Neuronal stem cell (in vitro differentiated cells): Measurements from ENCODE around the gene PCSK9.

Experiments used
- DNase-seq: peaks from one replicate; pipeline ENCODE4 v3.0.0-alpha.2; 2013; ENCODE audit warnings: low spot score
- H2AFZ ChIP-seq: one replicate; pipeline ENCODE4 v1.6.1; 2013; ENCODE audit warnings: mild to moderate bottlenecking, low read length, inconsistent platforms
- H2AK5ac ChIP-seq: 2 replicates; pipeline ENCODE4 v1.6.1; 2013; ENCODE audit warnings: low read depth, mild to moderate bottlenecking, inconsistent platforms, low read length, moderate library complexity, mixed read lengths
- H2BK120ac ChIP-seq: 2 replicates; pipeline ENCODE4 v1.6.1; 2013; ENCODE audit warnings: low read depth, mild to moderate bottlenecking, inconsistent platforms, low read length, moderate library complexity, mixed read lengths
- H2BK12ac ChIP-seq: one replicate; pipeline ENCODE4 v1.6.1; 2013; ENCODE audit warnings: low read length, inconsistent platforms
- H2BK15ac ChIP-seq: 2 replicates; pipeline ENCODE4 v1.6.1; 2013; ENCODE audit warnings: mild to moderate bottlenecking, low read length, inconsistent platforms, mixed read lengths
- H2BK5ac ChIP-seq: one replicate; pipeline ENCODE4 v1.6.1; 2013; ENCODE audit warnings: inconsistent platforms, mild to moderate bottlenecking, low read length, moderate library complexity
- H3K14ac ChIP-seq: one replicate; pipeline ENCODE4 v1.6.1; 2013; ENCODE audit warnings: low read length, inconsistent platforms
- H3K18ac ChIP-seq: 2 replicates; pipeline ENCODE4 v1.6.1; 2013; ENCODE audit warnings: low read length, inconsistent platforms
- H3K23ac ChIP-seq: 2 replicates; pipeline ENCODE4 v1.6.1; 2013; ENCODE audit warnings: low read depth, mild to moderate bottlenecking, mixed read lengths, low read length, inconsistent platforms; ENCODE audit not compliant: poor library complexity
- H3K27ac ChIP-seq: replicated peaks from 3 replicates; pipeline ENCODE4 v1.5.1; 2013; ENCODE audit warnings: low read length, inconsistent platforms
- H3K27me3 ChIP-seq, 3 experiments: 2 replicates each; pipeline ENCODE4 v1.6.1; 2013; ENCODE audit warnings: low read length in 3 of 3, mild to moderate bottlenecking in 2 of 3, inconsistent platforms in 1 of 3, low read depth in 1 of 3, mixed read lengths in 1 of 3, moderate library complexity in 1 of 3; ENCODE audit not compliant: control insufficient read depth in 3 of 3, insufficient read depth in 3 of 3
- H3K36me3 ChIP-seq, 2 donors: replicated peaks in 1 of 2; 2 replicates each; pipeline ENCODE4 v1.6.1; 2013; ENCODE audit warnings: low read length in 2 of 2; ENCODE audit not compliant: control insufficient read depth in 2 of 2, insufficient read depth in 2 of 2
- H3K4ac ChIP-seq: 2 replicates; pipeline ENCODE4 v1.6.1; 2013; ENCODE audit warnings: inconsistent platforms, mild to moderate bottlenecking, low read length, moderate library complexity
- H3K4me1 ChIP-seq, 2 donors: 1 replicate in 1 of 2; 2 replicates in 1 of 2; pipeline ENCODE4 v1.6.1; 2013; ENCODE audit warnings: low read length in 2 of 2, low read depth in 1 of 2; ENCODE audit not compliant: control insufficient read depth in 2 of 2, insufficient read depth in 1 of 2
- H3K4me2 ChIP-seq: one replicate; pipeline ENCODE4 v1.6.1; 2013; ENCODE audit warnings: mild to moderate bottlenecking, low read length, inconsistent platforms; ENCODE audit not compliant: insufficient read depth, poor library complexity, severe bottlenecking
- H3K4me3 ChIP-seq, 2 donors: 2 replicates each; pipeline ENCODE4 v1.5.1; 2013; ENCODE audit warnings: low read length in 2 of 2, mild to moderate bottlenecking in 2 of 2, inconsistent platforms in 1 of 2, moderate library complexity in 1 of 2
- H3K79me1 ChIP-seq: one replicate; pipeline ENCODE4 v1.6.1; 2013; ENCODE audit warnings: low read depth, mild to moderate bottlenecking, inconsistent platforms, low read length, moderate library complexity
- H3K9ac ChIP-seq: one replicate; pipeline ENCODE4 v1.6.1; 2013; ENCODE audit warnings: mild to moderate bottlenecking, low read depth, low read length, inconsistent platforms; ENCODE audit not compliant: poor library complexity
- H3K9me3 ChIP-seq, 2 donors: replicated peaks in 1 of 2; 2 replicates each; pipeline versions ENCODE3 to v1.6.1; 2013; ENCODE audit warnings: low read length in 2 of 2, mild to moderate bottlenecking in 2 of 2, inconsistent platforms in 1 of 2, low read depth in 1 of 2, mixed read lengths in 1 of 2, moderate library complexity in 1 of 2; ENCODE audit not compliant: control insufficient read depth in 2 of 2, insufficient read depth in 1 of 2
- H4K8ac ChIP-seq: one replicate; pipeline ENCODE4 v1.6.1; 2013; ENCODE audit warnings: low read depth, mild to moderate bottlenecking, inconsistent platforms, low read length, moderate library complexity
- H4K91ac ChIP-seq: one replicate; pipeline ENCODE4 v1.6.1; 2013; ENCODE audit warnings: low read length, low read depth, mild to moderate bottlenecking, inconsistent platforms; ENCODE audit not compliant: poor library complexity
- WGBS, 2 donors: extraction: QIAGEN DNeasy Blood & Tissue Kit; methylation state at CpG; one replicate each; pipeline ENCODE4 v1.1.7; 2013; ENCODE audit warnings: missing lambda C conversion rate in 2 of 2, mixed read lengths in 1 of 2; ENCODE audit not compliant: insufficient read length in 2 of 2, insufficient replicate concordance in 1 of 2; ENCODE audit errors: extremely low coverage in 2 of 2; 5-methylcytosine and 5-hydroxymethylcytosine counted together

PCSK9 gene

GRCh38 chr1:55062801-55063576 lies 23.6 kb downstream of the PCSK9 start:
- Histone ChIP-seq H3K4me1 (no peaks in the 10 kb centered on the region), H3K9me3 (no peaks in the 10 kb centered on the region)
- no CpG with 5 or more reads among the region's 29 CpGs for WGBS, 2 donors

GRCh38 chr1:55063577-55063942 lies 24.2 kb downstream of the PCSK9 start:
- H3K4me1 ChIP-seq: no peaks in the 10 kb centered on the region
- H3K36me3 ChIP-seq: peaks cover 15 to 28% of the 10 kb centered on the region in 2 donors
- H3K4me2 ChIP-seq: no peak overlapping the region
- no peak overlapping the region for H2AK5ac ChIP-seq
- no peak overlapping the region for H2BK120ac ChIP-seq
- no peak for DNase-seq
- H2BK12ac ChIP-seq: no peak overlapping the region
- H3K9ac ChIP-seq: no peak overlapping the region
- no peak overlapping the region for H3K18ac ChIP-seq
- H3K23ac ChIP-seq: peak overlapping the region; percentile 38
- H3K4ac ChIP-seq: no peak overlapping the region
- WGBS, 2 donors: no CpG with 5 or more reads among the region's 9 CpGs
- H3K14ac ChIP-seq: peak overlapping the region; percentile 65
- H3K9me3 ChIP-seq: no peaks in the 10 kb centered on the region
- no peaks in the 10 kb centered on the region for H3K27me3 ChIP-seq
- no peak overlapping the region for H2BK5ac ChIP-seq
- peaks cover 3% of the 10 kb centered on the region for H3K79me1 ChIP-seq
- no peak overlapping the region for H4K8ac ChIP-seq
- no peak overlapping the region for H2BK15ac ChIP-seq
- no peak overlapping the region for H4K91ac ChIP-seq
- H2AFZ ChIP-seq: no peak overlapping the region
- H3K27ac ChIP-seq: no peak overlapping the region
- no peak overlapping the region for H3K4me3 ChIP-seq

More at GRCh38 chr1:55062801-55063576, 23.6 kb downstream of the PCSK9 start:
- peak overlapping the region; percentile 38 for H3K23ac ChIP-seq
- no peak overlapping the region for H3K4me2 ChIP-seq
- H3K18ac ChIP-seq: no peak overlapping the region
- DNase-seq: no peak
- no peak overlapping the region for H3K9ac ChIP-seq
- no peak overlapping the region for H2AFZ ChIP-seq
- no peak overlapping the region for H3K14ac ChIP-seq
- peaks cover 14 to 22% of the 10 kb centered on the region in 2 donors for H3K36me3 ChIP-seq
- peak overlapping the region; percentile 45 for H2BK5ac ChIP-seq
- H2AK5ac ChIP-seq: no peak overlapping the region
- H3K4me3 ChIP-seq: no peak overlapping the region
- H3K27me3 ChIP-seq: no peaks in the 10 kb centered on the region
- no peak overlapping the region for H4K8ac ChIP-seq
- H2BK12ac ChIP-seq: no peak overlapping the region
- no peak overlapping the region for H4K91ac ChIP-seq
- no peak overlapping the region for H3K4ac ChIP-seq
- no peak overlapping the region for H2BK120ac ChIP-seq
- peaks cover 3% of the 10 kb centered on the region for H3K79me1 ChIP-seq
- no peak overlapping the region for H2BK15ac ChIP-seq
- no peak overlapping the region for H3K27ac ChIP-seq

- no peaks in the 10 kb centered on the region for H3K27me3 ChIP-seq
- H3K27ac ChIP-seq: no peak overlapping the region
- H2BK120ac ChIP-seq: no peak overlapping the region
- H3K9ac ChIP-seq: no peak overlapping the region
- no peaks in the 10 kb centered on the region for H3K9me3 ChIP-seq
- no peak overlapping the region for H2BK5ac ChIP-seq
- no peak overlapping the region for H3K18ac ChIP-seq
- peaks cover 19 to 34% of the 10 kb centered on the region in 2 donors for H3K36me3 ChIP-seq
- H3K4ac ChIP-seq: no peak overlapping the region
- no peak overlapping the region for H4K8ac ChIP-seq
- H2AK5ac ChIP-seq: no peak overlapping the region
- peak overlapping the region; percentile 10 for H3K23ac ChIP-seq
- no peak overlapping the region for H3K4me3 ChIP-seq
- no peak overlapping the region for H2AFZ ChIP-seq
- H3K4me2 ChIP-seq: no peak overlapping the region
- H3K14ac ChIP-seq: no peak overlapping the region
- no peaks in the 10 kb centered on the region for H3K4me1 ChIP-seq
- no CpG with 5 or more reads among the region's 12 CpGs for WGBS, 2 donors
- H2BK15ac ChIP-seq: no peak overlapping the region
- peaks cover 3% of the 10 kb centered on the region for H3K79me1 ChIP-seq
- H4K91ac ChIP-seq: no peak overlapping the region
- no peak overlapping the region for H2BK12ac ChIP-seq
- DNase-seq: no peak
Measured at GRCh38 chr1:55064071-55064581, 24.8 kb downstream of the PCSK9 start.

- Histone ChIP-seq H3K4ac (no peak overlapping the region), H3K9me3 (no peaks in the 10 kb centered on the region), H4K8ac (no peak overlapping the region), H2AFZ (no peak overlapping the region), H2BK120ac (no peak overlapping the region), H3K4me3 (no peak overlapping the region), H2BK12ac (no peak overlapping the region), H3K4me1 (no peaks in the 10 kb centered on the region), H3K9ac (no peak overlapping the region), H3K23ac (no peak overlapping the region), H3K18ac (no peak overlapping the region), H2BK15ac (no peak overlapping the region), H3K36me3 (peaks cover 18 to 40% of the 10 kb centered on the region in 2 donors), H3K79me1 (peaks cover 3% of the 10 kb centered on the region), H4K91ac (no peak overlapping the region), H2BK5ac (no peak overlapping the region), H3K14ac (no peak overlapping the region), H2AK5ac (no peak overlapping the region), H3K27ac (no peak overlapping the region), H3K4me2 (no peak overlapping the region), H3K27me3 (no peaks in the 10 kb centered on the region)
- no peak for DNase-seq
- no CpG with 5 or more reads among the region's 2 CpGs for WGBS, 2 donors
Measured at GRCh38 chr1:55064861-55065263, 25.5 kb downstream of the PCSK9 start.
